ENCODE results near the gene RBM22.
A peak's percentile ranks its signal among the peaks of the same experiment; 100 is the strongest.

The RBM22 gene

DNA sequence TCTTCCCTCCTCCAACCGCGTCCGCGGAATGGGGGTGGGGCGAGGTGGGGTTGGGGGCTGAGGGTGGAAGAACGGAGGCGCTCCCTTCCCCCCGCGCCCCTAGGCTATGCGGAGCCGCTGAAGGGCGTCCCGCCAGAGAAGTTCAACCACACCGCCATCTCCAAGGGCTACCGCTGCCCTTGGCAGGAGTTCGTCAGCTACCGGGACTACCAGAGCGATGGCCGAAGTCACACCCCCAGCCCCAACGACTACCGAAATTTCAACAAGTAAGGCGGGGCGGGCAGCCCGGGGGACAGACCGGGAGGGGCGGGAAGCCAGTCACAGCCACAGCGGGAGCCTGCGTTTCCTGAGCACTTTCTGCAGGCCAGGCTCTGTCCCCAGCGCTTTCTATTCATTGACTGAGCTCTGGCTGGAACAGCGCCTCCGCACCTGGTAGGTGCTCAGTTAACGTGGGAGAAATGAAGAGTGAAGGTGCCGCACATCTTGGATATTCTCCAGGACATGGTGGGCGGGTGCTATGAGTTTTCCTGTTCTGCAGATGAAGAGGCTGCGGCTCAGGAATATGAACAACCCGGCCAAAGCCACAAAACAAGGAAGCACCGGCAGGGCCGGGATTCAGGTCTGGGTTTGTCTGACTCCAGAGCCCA lies 28.5 kb downstream of the RBM22 start:
- DNase-seq, result peak; percentile 54

GRCh38 chr5:150671509-150672236 lies 29.2 kb downstream of the RBM22 start:
- DNase-seq, result peak; percentile 33

GRCh38 chr5:150670948-150671310 lies 29.9 kb downstream of the RBM22 start:
- DNase-seq, result no peak

DNA sequence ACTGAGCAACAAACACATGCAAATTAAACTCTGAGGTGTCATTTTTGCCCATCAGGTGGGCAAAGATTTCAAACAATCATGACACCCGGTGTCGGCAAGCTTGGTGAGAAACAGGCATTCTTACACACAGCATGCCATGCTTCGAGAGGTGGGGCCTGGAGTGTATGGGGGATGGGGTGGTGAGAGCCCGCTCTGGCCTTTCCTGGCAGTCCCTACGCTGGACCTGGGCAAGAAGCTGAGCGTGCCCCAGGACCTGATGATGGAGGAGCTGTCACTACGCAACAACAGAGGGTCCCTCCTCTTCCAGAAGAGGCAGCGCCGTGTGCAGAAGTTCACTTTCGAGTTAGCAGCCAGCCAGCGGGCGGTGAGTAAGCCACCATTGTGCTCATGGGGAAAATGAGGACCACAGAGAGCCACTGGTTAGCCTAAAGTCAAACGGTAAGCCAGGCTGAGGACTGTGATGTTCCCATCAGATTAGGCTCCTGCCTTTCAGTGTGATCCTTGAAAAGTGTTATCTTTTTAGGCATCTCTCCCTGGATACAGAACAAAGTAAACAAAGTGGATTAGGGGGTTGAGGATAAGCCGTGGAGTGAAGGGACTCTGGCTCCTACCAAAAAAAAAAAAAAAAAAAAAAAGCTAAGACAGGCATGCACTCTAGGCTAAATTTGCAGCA lies 30.5 kb downstream of the RBM22 start:
- no peak for DNase-seq

DNA sequence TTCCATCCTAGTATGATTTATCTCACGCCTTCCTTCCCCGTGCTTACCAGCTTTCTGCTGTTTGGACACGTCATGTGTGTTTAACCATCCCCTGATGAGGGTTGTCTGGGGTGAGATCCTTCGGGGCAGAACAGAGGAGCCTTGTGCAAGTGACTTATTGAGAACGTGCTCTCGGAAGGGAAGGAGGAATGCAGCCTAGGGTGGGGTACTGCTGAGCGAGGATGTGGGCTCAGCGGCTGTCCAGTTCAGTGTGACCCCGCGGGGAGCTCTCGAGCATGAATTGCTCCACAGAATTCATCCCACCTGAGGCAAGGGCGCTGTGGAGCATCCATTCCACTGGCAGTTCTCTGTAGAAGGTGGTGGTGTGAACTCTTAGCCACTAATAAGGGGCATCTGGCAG lies 35.8 kb downstream of the RBM22 start:
- no peak for DNase-seq

GRCh38 chr5:150663936-150664335 lies 36.9 kb downstream of the RBM22 start:
- DNase-seq, result no peak

DNA sequence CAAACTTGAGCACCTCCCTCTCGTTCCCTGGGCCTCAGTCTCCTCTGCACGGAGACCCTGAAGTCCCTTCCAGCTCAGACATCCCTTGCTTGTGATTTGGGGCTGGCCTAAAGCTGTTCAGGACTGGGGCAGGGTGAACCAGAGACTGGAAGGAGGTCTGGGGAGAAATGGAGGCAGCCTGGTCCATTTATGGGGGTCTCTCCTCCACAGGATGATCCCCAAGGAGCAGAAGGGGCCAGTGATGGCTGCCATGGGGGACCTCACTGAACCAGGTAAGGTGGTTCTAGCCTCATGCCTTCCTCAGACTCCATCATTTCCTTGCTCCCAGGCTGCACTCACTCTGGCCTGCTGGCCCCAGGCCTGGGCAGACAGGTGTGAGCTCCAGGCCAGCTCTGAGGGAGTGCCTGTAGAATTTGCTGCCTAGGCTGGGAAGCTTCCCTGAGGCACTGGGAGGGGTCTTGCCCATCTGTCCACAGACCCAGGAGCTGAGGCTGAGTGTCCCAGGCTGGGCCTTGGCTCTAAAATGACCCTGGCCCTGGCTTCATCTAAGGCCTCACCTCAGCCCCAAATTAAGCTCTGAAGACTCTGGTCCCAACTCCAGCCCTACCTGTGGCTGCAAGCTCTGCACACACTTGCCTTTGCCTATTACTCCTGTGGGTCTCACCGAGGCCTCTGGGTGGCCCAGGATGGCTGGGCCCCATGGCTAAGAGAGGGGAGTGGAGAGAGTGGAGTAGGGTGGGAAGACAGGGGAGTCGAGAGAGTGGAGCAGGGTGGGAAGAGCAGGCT lies 37.9 kb downstream of the RBM22 start:
- DNase-seq, result no peak

GRCh38 chr5:150661821-150662596 lies 38.9 kb downstream of the RBM22 start:
- no peak for DNase-seq

- DNase-seq, result no peak
Measured at GRCh38 chr5:150661086-150661485, 39.8 kb downstream of the RBM22 start, which contains the start of gene MYOZ3. Gene MYOZ3, plus strand, starts transcription at chr5:150661251. Its CDS starts 1,691 bp downstream, at chr5:150662942.

DNA sequence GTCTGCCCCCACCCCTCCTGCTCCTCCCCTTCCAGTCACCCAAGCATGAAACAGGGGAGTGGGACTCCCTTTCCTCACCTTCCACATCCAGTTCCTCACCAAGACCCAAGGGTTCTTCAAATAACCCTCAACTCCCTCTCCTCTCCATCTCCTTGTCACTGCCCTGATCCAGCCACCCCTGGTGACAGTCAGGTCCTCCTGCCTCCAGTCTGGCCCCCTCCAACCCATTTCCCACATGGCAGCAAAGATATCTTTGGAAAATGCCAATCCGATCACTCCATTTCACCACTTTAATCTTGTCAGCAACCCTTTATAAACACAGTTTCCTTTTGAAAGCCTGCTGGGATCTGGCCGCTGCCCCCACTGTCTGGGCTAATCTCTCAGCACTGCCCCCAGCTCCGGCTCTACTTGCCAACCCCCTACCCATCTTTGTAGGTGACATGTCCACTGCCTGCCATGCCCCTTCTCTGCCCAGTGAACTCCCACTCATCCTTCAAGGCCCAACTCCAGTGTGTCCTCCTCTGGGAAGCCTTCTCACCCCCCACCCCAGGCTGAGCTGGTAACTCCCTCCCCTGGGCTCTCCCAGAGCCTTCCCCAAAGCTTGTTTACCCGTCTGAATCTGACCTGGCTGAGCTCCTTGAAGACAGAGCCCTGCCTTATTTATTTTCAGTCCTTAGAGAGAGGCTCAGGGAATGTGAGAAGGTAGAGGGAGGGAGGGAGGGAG lies 40.6 kb downstream of the RBM22 start:
- no peak for DNase-seq

DNA sequence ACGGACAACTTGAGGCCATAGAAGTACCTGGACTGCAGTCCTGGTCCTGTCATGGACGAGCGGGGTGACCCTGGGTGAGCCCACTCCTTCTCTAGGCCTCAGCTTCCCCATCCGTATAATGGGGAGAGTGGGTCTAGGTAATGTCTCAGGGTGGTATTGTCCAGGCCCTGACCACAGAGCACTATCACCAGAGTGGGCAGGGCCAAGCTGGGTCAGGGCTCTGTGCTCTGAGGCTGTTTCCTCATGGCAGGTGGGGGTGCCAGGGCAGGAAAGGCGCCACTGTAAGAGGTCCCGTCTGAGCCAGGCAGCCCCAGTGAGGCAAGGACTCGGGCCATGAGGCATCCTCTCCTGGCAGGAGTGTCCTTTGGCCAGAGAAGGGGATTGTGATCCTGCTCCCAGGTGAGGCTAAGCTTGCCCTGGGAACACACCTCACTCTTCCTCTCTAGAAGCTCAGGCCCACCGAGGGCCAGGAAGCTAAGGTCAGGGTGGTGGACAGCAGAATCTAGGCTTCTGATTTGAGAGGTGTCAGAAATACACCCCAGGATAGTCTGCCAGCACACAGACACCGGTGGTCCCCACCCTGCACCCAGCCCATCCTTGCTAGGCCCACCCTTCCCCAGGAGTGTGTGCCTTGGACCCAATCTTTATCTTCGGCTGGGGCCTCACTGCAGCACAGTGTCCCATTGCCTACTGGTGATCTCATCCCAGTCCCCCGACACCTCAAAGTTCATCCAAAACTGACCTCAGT lies 41.3 kb downstream of the RBM22 start:
- DNase-seq, result no peak

GRCh38 chr5:150658699-150659265 lies 42.1 kb downstream of the RBM22 start:
- no peak for DNase-seq

DNA sequence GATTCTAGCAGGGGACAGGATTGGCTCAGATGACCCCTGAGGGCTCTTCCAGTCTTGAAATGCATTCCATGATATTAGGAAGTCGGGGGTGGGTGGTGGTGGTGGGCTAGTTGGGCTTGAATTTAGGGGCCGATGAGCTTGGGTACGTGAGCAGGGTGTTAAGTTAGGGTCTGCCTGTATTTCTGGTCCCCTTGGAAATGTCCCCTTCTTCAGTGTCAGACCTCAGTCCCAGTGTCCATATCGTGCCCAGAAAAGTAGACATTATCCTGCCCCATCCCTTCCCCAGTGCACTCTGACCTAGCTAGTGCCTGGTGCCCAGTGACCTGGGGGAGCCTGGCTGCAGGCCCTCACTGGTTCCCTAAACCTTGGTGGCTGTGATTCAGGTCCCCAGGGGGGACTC lies 42.7 kb downstream of the RBM22 start:
- DNase-seq, result no peak

GRCh38 chr5:150656191-150657132 lies 44.4 kb downstream of the RBM22 start:
- peak; percentile 91 for DNase-seq

- no peak for DNase-seq
Measured at GRCh38 chr5:150655221-150655620, 45.6 kb downstream of the RBM22 start.

DNA sequence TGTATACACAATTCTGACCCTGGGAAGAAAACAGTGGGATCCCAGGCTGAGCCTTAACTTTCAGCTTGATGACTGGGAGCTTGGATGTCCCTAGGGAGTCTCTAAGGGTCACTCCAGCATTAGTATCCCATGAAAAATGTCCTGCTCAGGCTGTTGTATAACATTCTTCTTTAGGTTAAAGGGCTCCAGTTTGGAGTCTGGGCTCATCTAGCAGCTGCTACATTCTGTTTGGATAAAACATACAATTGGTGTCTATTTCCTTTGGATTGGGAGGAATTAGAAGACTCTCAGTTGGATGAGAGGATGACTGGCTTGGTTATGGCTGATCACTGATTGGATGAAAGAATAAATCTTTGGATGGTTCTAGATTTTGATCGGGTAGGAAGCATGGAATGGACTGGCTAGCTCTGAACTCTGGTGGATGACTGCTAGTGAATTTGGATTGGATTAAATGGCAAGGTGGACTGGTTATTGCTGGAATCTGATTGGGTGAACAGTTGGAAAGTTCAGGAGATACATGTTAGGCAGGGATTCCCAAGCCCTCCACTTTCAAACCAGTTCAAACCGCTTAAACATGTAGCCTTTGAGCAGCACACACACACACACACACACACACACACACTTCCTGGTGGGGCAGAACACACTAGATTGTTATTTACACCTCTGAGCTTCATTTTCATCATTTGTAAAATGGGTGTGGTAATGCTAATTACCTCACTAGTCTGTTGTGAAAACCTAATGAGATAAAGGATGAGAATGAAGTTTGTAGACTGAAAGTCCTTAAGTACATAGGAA lies 46.9 kb downstream of the RBM22 start:
- DNase-seq, result no peak

DNA sequence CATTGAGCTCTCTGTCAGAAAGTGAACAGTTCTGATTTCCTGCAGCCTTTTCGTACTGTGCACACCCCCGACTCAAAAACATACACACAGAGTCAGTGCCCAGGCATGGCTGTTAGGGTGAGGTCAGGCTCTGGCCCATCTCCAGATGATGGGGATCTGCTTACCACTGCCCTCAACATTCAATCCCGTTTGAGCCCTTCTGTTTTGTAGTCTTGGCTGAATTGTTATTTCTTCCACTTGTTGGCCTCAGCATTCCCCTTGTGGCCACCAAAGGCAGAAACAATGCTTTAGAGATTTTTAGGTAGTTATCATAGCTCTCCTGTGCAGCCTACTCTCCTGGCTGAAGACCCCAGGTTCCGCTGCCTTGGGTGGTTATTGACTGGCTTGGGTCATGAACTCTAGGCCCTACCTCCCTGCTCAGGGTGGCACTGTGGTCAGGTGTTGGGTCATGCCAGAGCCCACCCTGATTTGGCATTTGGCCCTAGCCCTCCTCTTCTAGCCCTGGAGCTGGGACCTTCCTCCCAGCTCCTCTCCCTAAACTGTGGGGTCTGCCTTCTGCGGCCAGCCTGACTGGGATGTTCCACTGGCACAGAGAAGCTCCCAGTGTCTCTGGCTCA lies 47.6 kb downstream of the RBM22 start:
- no peak for DNase-seq
